A549 (cell line): ENCODE data around the gene CRYBG2. TPM values are rescaled to one million over a fixed set of nuclear protein-coding genes. Genes with fewer than 3 reads are reported as not detected.
A peak's percentile ranks its signal among the peaks of the same experiment; 100 is the strongest.

Source experiments
- ATOH8 ChIP-seq: fragments of 250-450 bp; sonication (Bioruptor Pico); IDR thresholded peaks from 2 replicates; pipeline ENCODE4 v1.5.0; 2020; ENCODE audit warnings: low read depth, mild to moderate bottlenecking, moderate library complexity
- BHLHE40 ChIP-seq: IDR thresholded peaks from 2 replicates; pipeline ENCODE4 v1.6.1; 2012; ENCODE audit warnings: low read depth, low read length, inconsistent platforms
- CBX2 ChIP-seq: fragments of 200-600 bp; sonication (generic); IDR thresholded peaks from 2 replicates; pipeline ENCODE4 v1.6.1; 2016; ENCODE audit warnings: low read depth, mild to moderate bottlenecking, borderline replicate concordance
- CHD4 ChIP-seq: fragments of 200-600 bp; sonication (generic); IDR thresholded peaks from 2 replicates; pipeline ENCODE4 v1.6.1; 2016; ENCODE audit warnings: antibody characterized with exemption, mild to moderate bottlenecking, borderline replicate concordance
- EHF ChIP-seq: fragments of 250-450 bp; sonication (Bioruptor Pico); IDR thresholded peaks from 2 replicates; pipeline ENCODE4 v1.5.0; 2020; ENCODE audit warnings: mild to moderate bottlenecking
- EHMT2 ChIP-seq: fragments of 200-600 bp; sonication (generic); IDR thresholded peaks from 2 replicates; pipeline ENCODE4 v1.6.1; 2016; ENCODE audit warnings: antibody characterized with exemption, low read depth, mild to moderate bottlenecking, moderate library complexity
- EP300 ChIP-seq, 2 experiments: fragments of >200 bp; sonication (Bioruptor Twin); formaldehyde crosslinking; IDR thresholded peaks; 2 replicates in 1 of 2; 3 replicates in 1 of 2; pipeline ENCODE4 v1.6.1; 2016 to 2017
- ESRRA ChIP-seq: fragments of 150-350 bp; IDR thresholded peaks from 2 replicates; pipeline ENCODE4 v1.6.1; 2014; ENCODE audit warnings: mild to moderate bottlenecking, low read length, borderline replicate concordance
- FOXS1 ChIP-seq: fragments of 250-450 bp; sonication (Bioruptor Pico); IDR thresholded peaks from 2 replicates; pipeline ENCODE4 v1.5.0; 2020; ENCODE audit warnings: mild to moderate bottlenecking, moderate library complexity
- HDAC2 ChIP-seq: fragments of 200-600 bp; sonication (generic); IDR thresholded peaks from 2 replicates; pipeline ENCODE4 v1.6.1; 2016
- HMGXB4 ChIP-seq: fragments of 250-450 bp; sonication (Bioruptor Pico); IDR thresholded peaks from 2 replicates; pipeline ENCODE4 v1.5.0; 2021; ENCODE audit warnings: mild to moderate bottlenecking, moderate library complexity, borderline replicate concordance
- HOXA7 ChIP-seq: fragments of 250-450 bp; sonication (Bioruptor Pico); IDR thresholded peaks from 2 replicates; pipeline ENCODE4 v1.5.0; 2020; ENCODE audit warnings: mild to moderate bottlenecking, moderate library complexity
- HOXB13 ChIP-seq: fragments of 250-450 bp; sonication (Bioruptor Pico); IDR thresholded peaks from 2 replicates; pipeline ENCODE4 v1.5.0; 2020; ENCODE audit warnings: low read depth, mild to moderate bottlenecking, moderate library complexity
- HOXB5 ChIP-seq: fragments of 250-450 bp; sonication (Bioruptor Pico); IDR thresholded peaks from 2 replicates; pipeline ENCODE4 v1.5.0; 2020; ENCODE audit warnings: mild to moderate bottlenecking, moderate library complexity
- JUNB ChIP-seq: fragments of >200 bp; sonication (Bioruptor Twin); formaldehyde crosslinking; IDR thresholded peaks from 2 replicates; pipeline ENCODE4 v1.6.1; 2016
- KDM1A ChIP-seq: fragments of 200-600 bp; sonication (generic); IDR thresholded peaks from 2 replicates; pipeline ENCODE4 v1.6.1; 2016; ENCODE audit warnings: low read depth, mild to moderate bottlenecking
- MAFK ChIP-seq: fragments of 450-650 bp; IDR thresholded peaks from 2 replicates; pipeline ENCODE4 v1.6.1; 2014; ENCODE audit not compliant: partially characterized antibody
- MAX ChIP-seq: IDR thresholded peaks from 2 replicates; pipeline ENCODE4 v1.6.1; 2012
- NPAS2 ChIP-seq: fragments of 250-450 bp; sonication (Bioruptor Pico); IDR thresholded peaks from 2 replicates; pipeline ENCODE4 v1.8.0; 2022; ENCODE audit warnings: mild to moderate bottlenecking, moderate library complexity, borderline replicate concordance
- NR3C1 ChIP-seq: fragments of >200 bp; sonication (Bioruptor Twin); formaldehyde crosslinking; IDR thresholded peaks from 3 replicates; pipeline ENCODE4 v1.6.1; 2017
- PHF8 ChIP-seq: fragments of 200-600 bp; sonication (generic); IDR thresholded peaks from 2 replicates; pipeline ENCODE4 v1.6.1; 2016; ENCODE audit warnings: low read depth, mild to moderate bottlenecking, antibody characterized with exemption, moderate library complexity, borderline replicate concordance
- RAD21 ChIP-seq, 2 experiments: fragments of >200 bp in 1 of 2; sonication (Bioruptor Twin) in 1 of 2; formaldehyde crosslinking in 1 of 2; IDR thresholded peaks in 1 of 2; conservative IDR thresholded peaks in 1 of 2; 2 replicates in 1 of 2; 3 replicates in 1 of 2; pipeline ENCODE4 v1.6.1; 2012 to 2018; ENCODE audit warnings: inconsistent platforms in 1 of 2
- RARB ChIP-seq: fragments of 250-450 bp; sonication (Bioruptor Pico); IDR thresholded peaks from 2 replicates; pipeline ENCODE4 v1.8.0; 2021; ENCODE audit warnings: mild to moderate bottlenecking, moderate library complexity
- RCOR1 ChIP-seq: fragments of 150-350 bp; IDR thresholded peaks from 2 replicates; pipeline ENCODE4 v1.6.1; 2014; ENCODE audit warnings: antibody characterized with exemption, low read length, low read depth
- SMC3 ChIP-seq: fragments of >200 bp; sonication (Bioruptor Twin); formaldehyde crosslinking; IDR thresholded peaks from 3 replicates; pipeline ENCODE4 v1.6.1; 2018; ENCODE audit warnings: inconsistent platforms
- SREBF2 ChIP-seq: fragments of 450-650 bp; IDR thresholded peaks from 2 replicates; pipeline ENCODE4 v1.6.1; 2014; ENCODE audit warnings: mild to moderate bottlenecking, moderate library complexity
- TFCP2L1 ChIP-seq: fragments of 250-450 bp; sonication (Bioruptor Pico); IDR thresholded peaks from 2 replicates; pipeline ENCODE4 v1.5.0; 2021; ENCODE audit warnings: mild to moderate bottlenecking
- TP53 ChIP-seq: fragments of 250-450 bp; sonication (Bioruptor Pico); IDR thresholded peaks from 2 replicates; pipeline ENCODE4 v1.5.0; 2021; ENCODE audit warnings: mild to moderate bottlenecking, moderate library complexity
- ZC3H11A ChIP-seq: fragments of 450-650 bp; IDR thresholded peaks from 2 replicates; pipeline ENCODE4 v1.6.1; 2014; ENCODE audit warnings: antibody characterized with exemption, mild to moderate bottlenecking
- ZFP36 ChIP-seq: fragments of 450-650 bp; IDR thresholded peaks from 2 replicates; pipeline ENCODE4 v1.6.1; 2014; ENCODE audit warnings: borderline replicate concordance; ENCODE audit not compliant: partially characterized antibody
- ZNF302 ChIP-seq: fragments of 250-450 bp; sonication (Bioruptor Pico); IDR thresholded peaks from 2 replicates; pipeline ENCODE4 v1.9.0; 2021; ENCODE audit warnings: inconsistent platforms, mild to moderate bottlenecking, moderate library complexity
- polyA plus RNA-seq, 4 experiments: library from polyadenylated mRNA; depleted of rRNA in 3 of 4; stranded (reverse); fragments of >200 nt; fragmentation: RNase III in 1 of 4; extraction: RNeasy Plus Mini Kit Qiagen cat#74134 plus additional on column Dnase treatment in 1 of 4; gene quantifications; 2 replicates in 3 of 4; 3 replicates in 1 of 4; pipeline ENCODE4 v1.2.3, GENCODE V29; 2011 to 2017
- TF ChIP-seq, protein P1 (sequence below): IDR thresholded peaks from 2 replicates; pipeline ENCODE4 v1.6.1; 2012; ENCODE audit warnings: low read depth, borderline replicate concordance
- TF ChIP-seq, protein P2 (sequence below): fragments of 450-650 bp; IDR thresholded peaks from 2 replicates; pipeline ENCODE4 v1.6.1; 2014; ENCODE audit warnings: antibody characterized with exemption
- TF ChIP-seq, protein P3 (sequence below): fragments of >200 bp; sonication (Bioruptor Twin); formaldehyde crosslinking; IDR thresholded peaks from 2 replicates; pipeline ENCODE4 v1.6.1; 2016
- TF ChIP-seq, protein P4 (sequence below): fragments of >200 bp; sonication (Bioruptor Twin); formaldehyde crosslinking; IDR thresholded peaks from 3 replicates; pipeline ENCODE4 v1.6.1; 2016

The CRYBG2 gene
- polyA plus RNA-seq, 2 of the 4 experiments (the other 2 are of a cell fraction), result 0.67 to 2.7 TPM

DNA sequence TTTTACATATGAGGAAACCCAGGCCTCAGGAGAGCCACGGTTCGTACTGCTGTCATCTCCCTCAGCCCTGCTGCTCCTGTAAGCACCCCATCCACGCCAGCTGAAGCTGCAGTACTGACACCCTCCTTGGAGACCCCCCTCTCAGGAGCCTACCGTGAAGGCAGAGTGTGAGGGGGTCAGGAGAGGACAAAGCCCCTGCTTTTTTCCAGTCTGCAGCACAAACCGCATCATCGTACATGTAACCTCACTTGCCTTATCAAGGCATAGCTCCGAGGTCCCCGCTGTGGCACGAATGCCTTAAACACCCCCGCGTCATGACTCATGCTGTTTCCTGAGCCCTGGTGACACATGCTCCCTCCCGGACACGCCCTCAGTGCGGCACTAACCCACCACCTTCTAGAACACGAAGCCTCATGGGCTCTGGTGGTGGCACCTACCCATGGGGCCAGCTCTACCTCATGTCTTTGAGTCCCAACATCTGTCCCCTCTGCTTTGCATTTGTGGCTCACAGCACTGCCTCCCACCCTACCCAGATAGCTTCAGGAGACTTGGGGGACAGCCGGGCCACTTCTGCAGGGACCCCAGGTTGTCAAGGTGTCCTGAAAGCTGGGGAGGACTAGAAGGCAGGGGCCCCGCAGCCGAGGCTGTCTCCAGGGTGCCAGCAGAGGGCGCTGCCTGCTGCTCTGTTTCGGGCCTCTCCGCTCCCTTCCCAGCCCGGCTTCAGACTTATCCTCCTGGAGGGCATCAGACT is 69.2 kb downstream of the CRYBG2 start (continued):
- TF ChIP-seq, protein P1, sequence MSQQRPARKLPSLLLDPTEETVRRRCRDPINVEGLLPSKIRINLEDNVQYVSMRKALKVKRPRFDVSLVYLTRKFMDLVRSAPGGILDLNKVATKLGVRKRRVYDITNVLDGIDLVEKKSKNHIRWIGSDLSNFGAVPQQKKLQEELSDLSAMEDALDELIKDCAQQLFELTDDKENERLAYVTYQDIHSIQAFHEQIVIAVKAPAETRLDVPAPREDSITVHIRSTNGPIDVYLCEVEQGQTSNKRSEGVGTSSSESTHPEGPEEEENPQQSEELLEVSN, result peak; percentile 72
- TF ChIP-seq FOXS1 (CRISPR knock-in tag), result no peak
- TF ChIP-seq CBX2, result no peak
- no peak for TF ChIP-seq TFCP2L1
- no peak for TF ChIP-seq NR3C1
- TF ChIP-seq EP300 (IDR thresholded peaks at IDR 0.05), result no peak
- TF ChIP-seq ESRRA, result no peak
- peak; percentile 69 for TF ChIP-seq RAD21 (conservative IDR thresholded peaks at IDR 0.05 in 1 of 2, IDR thresholded peaks at IDR 0.05 in 1 of 2)
- no peak for TF ChIP-seq HOXB13
- TF ChIP-seq, protein P2, sequence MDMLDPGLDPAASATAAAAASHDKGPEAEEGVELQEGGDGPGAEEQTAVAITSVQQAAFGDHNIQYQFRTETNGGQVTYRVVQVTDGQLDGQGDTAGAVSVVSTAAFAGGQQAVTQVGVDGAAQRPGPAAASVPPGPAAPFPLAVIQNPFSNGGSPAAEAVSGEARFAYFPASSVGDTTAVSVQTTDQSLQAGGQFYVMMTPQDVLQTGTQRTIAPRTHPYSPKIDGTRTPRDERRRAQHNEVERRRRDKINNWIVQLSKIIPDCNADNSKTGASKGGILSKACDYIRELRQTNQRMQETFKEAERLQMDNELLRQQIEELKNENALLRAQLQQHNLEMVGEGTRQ, result no peak
- TF ChIP-seq TP53 (CRISPR knock-in tag), result no peak
- no peak for TF ChIP-seq EHF (CRISPR knock-in tag)
- no peak for TF ChIP-seq EHMT2
- no peak for TF ChIP-seq ATOH8 (CRISPR knock-in tag)
- no peak for TF ChIP-seq HDAC2
- TF ChIP-seq MAFK, result no peak
- no peak for TF ChIP-seq PHF8
- no peak for TF ChIP-seq HOXB5 (CRISPR knock-in tag)
- no peak for TF ChIP-seq ZFP36
- TF ChIP-seq JUNB, result no peak
- TF ChIP-seq ZNF302 (CRISPR knock-in tag), result no peak
- TF ChIP-seq HOXA7, result no peak
- TF ChIP-seq CHD4, result no peak
- TF ChIP-seq ZC3H11A, result no peak
- TF ChIP-seq RARB (CRISPR knock-in tag), result no peak
- no peak for TF ChIP-seq RCOR1
- TF ChIP-seq SMC3, result peak; percentile 68
- no peak for TF ChIP-seq SREBF2
- TF ChIP-seq BHLHE40, result no peak
- TF ChIP-seq NPAS2 (CRISPR knock-in tag), result no peak
- no peak for TF ChIP-seq HMGXB4
- TF ChIP-seq, protein P3, sequence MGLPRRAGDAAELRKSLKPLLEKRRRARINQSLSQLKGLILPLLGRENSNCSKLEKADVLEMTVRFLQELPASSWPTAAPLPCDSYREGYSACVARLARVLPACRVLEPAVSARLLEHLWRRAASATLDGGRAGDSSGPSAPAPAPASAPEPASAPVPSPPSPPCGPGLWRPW, result no peak
- TF ChIP-seq, protein P4, sequence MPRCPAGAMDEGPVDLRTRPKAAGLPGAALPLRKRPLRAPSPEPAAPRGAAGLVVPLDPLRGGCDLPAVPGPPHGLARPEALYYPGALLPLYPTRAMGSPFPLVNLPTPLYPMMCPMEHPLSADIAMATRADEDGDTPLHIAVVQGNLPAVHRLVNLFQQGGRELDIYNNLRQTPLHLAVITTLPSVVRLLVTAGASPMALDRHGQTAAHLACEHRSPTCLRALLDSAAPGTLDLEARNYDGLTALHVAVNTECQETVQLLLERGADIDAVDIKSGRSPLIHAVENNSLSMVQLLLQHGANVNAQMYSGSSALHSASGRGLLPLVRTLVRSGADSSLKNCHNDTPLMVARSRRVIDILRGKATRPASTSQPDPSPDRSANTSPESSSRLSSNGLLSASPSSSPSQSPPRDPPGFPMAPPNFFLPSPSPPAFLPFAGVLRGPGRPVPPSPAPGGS, result no peak
- peak; percentile 71 for TF ChIP-seq MAX
- TF ChIP-seq KDM1A, result no peak
